ENCODE measurements around the gene RBL2. TPM values are rescaled to one million over a fixed set of nuclear protein-coding genes. Genes with fewer than 3 reads are reported as not detected.

RBL2 gene
- total RNA-seq, 1 donor from 2014 or later: 44.1 TPM

- Mint-ChIP-seq H3K27ac (ENCODE audit: unreplicated experiment) (no peak overlapping the region), H3K4me1 (ENCODE audit: low read depth, unreplicated experiment) (no peaks in the 10 kb centered on the region), H3K27me3 (ENCODE audit: unreplicated experiment) (peaks cover 1% of the 10 kb centered on the region), H3K36me3 (ENCODE audit: unreplicated experiment) (peaks cover 6% of the 10 kb centered on the region), H3K9me3 (ENCODE audit: unreplicated experiment) (peaks cover 6% of the 10 kb centered on the region), H3K4me3 (ENCODE audit: unreplicated experiment) (no peak overlapping the region)
- no peak for DNase-seq
- TF ChIP-seq CTCF (IDR thresholded peaks at IDR 0.05; ENCODE audit: partially characterized antibody, unreplicated experiment): no peak
Observed at GRCh38 chr16:53428681-53429080, 5.6 kb upstream of the RBL2 start.

- H3K36me3 Mint-ChIP-seq (ENCODE audit: unreplicated experiment): peaks cover 5% of the 10 kb centered on the region
- no peaks in the 10 kb centered on the region for H3K27me3 Mint-ChIP-seq (ENCODE audit: unreplicated experiment)
- TF ChIP-seq CTCF (IDR thresholded peaks at IDR 0.05; ENCODE audit: partially characterized antibody, unreplicated experiment): no peak
- H3K27ac Mint-ChIP-seq (ENCODE audit: unreplicated experiment): no peak overlapping the region
- no peaks in the 10 kb centered on the region for H3K4me1 Mint-ChIP-seq (ENCODE audit: low read depth, unreplicated experiment)
- H3K4me3 Mint-ChIP-seq (ENCODE audit: unreplicated experiment): no peak overlapping the region
- peaks cover 10% of the 10 kb centered on the region for H3K9me3 Mint-ChIP-seq (ENCODE audit: unreplicated experiment)
- DNase-seq: no peak
Observed at GRCh38 chr16:53429221-53429943, 4.9 kb upstream of the RBL2 start.

- peaks cover 5% of the 10 kb centered on the region for H3K36me3 Mint-ChIP-seq (ENCODE audit: unreplicated experiment)
Observed at GRCh38 chr16:53430363-53430762, 3.9 kb upstream of the RBL2 start.

GRCh38 chr16:53433509-53433908 lies 762 bp upstream of the RBL2 start:
- H3K27ac Mint-ChIP-seq (ENCODE audit: unreplicated experiment): no peak overlapping the region
- peak overlapping the region; percentile 86 for H3K4me3 Mint-ChIP-seq (ENCODE audit: unreplicated experiment)
- peaks cover 10% of the 10 kb centered on the region for H3K9me3 Mint-ChIP-seq (ENCODE audit: unreplicated experiment)
- H3K36me3 Mint-ChIP-seq (ENCODE audit: unreplicated experiment): peaks cover 5% of the 10 kb centered on the region
- no peak for DNase-seq
- H3K27me3 Mint-ChIP-seq (ENCODE audit: unreplicated experiment): peaks cover 4% of the 10 kb centered on the region
- TF ChIP-seq CTCF (IDR thresholded peaks at IDR 0.05; ENCODE audit: partially characterized antibody, unreplicated experiment): no peak
- peaks cover 5% of the 10 kb centered on the region for H3K4me1 Mint-ChIP-seq (ENCODE audit: low read depth, unreplicated experiment)

More at GRCh38 chr16:53430363-53430762, 3.9 kb upstream of the RBL2 start:
- H3K4me1 Mint-ChIP-seq (ENCODE audit: low read depth, unreplicated experiment): no peaks in the 10 kb centered on the region
- no peak for TF ChIP-seq CTCF (IDR thresholded peaks at IDR 0.05; ENCODE audit: partially characterized antibody, unreplicated experiment)
- H3K4me3 Mint-ChIP-seq (ENCODE audit: unreplicated experiment): no peak overlapping the region
- H3K27ac Mint-ChIP-seq (ENCODE audit: unreplicated experiment): no peak overlapping the region
- H3K27me3 Mint-ChIP-seq (ENCODE audit: unreplicated experiment): peaks cover 3% of the 10 kb centered on the region
- peaks cover 11% of the 10 kb centered on the region for H3K9me3 Mint-ChIP-seq (ENCODE audit: unreplicated experiment)
- no peak for DNase-seq

GRCh38 chr16:53433930-53434376 lies 318 bp upstream of the RBL2 start:
- Mint-ChIP-seq H3K27me3 (ENCODE audit: unreplicated experiment) (peaks cover 4% of the 10 kb centered on the region), H3K36me3 (ENCODE audit: unreplicated experiment) (peaks cover 5% of the 10 kb centered on the region), H3K4me3 (ENCODE audit: unreplicated experiment) (peak overlapping the region; percentile 86), H3K27ac (ENCODE audit: unreplicated experiment) (peak overlapping the region; percentile 60), H3K9me3 (ENCODE audit: unreplicated experiment) (peaks cover 10% of the 10 kb centered on the region), H3K4me1 (ENCODE audit: low read depth, unreplicated experiment) (peaks cover 5% of the 10 kb centered on the region)
- TF ChIP-seq CTCF (IDR thresholded peaks at IDR 0.05; ENCODE audit: partially characterized antibody, unreplicated experiment): no peak
- no peak for DNase-seq

All from glutamatergic neuron (in vitro differentiated cells).